Tibial nerve (tissue), 3 donors: ENCODE measurements around the gene PTCH1.

Experiments
- POLR2A ChIP-seq, 2 donors: fragments of 450-650 bp; IDR thresholded peaks; one replicate each; pipeline ENCODE4 v1.6.1; 2017; ENCODE audit warnings: antibody characterized with exemption in 2 of 2, mild to moderate bottlenecking in 2 of 2, moderate library complexity in 2 of 2
- TF ChIP-seq, protein P1 (sequence below), 5 experiments: fragments of 200-600 bp in 3 of 5; fragments of 450-650 bp in 2 of 5; sonication (generic) in 3 of 5; IDR thresholded peaks; one replicate each; pipeline ENCODE4 v1.5.1; 2016 to 2019; ENCODE audit warnings: antibody characterized with exemption in 5 of 5, mild to moderate bottlenecking in 3 of 5, moderate library complexity in 2 of 5

DNA sequence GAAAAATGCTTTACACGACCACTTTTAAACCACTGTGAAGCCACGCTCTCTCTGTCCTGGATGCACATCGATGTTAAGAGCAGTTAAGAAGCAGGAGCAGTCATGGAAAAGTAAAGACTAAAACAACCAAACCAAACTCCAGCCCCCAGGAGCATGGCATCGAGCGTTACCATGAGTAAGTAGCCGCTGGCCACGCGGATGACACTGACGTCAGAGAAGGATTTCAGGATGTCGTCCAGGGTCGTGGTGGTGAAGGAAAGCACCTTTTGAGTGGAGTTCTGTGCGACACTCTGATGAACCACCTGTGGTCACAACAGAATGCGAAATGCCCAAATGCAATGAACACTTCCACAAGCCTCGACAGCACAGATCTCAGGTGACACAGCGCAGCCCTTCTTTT, 38.9 kb downstream of the PTCH1 start:
- TF ChIP-seq, protein P1, sequence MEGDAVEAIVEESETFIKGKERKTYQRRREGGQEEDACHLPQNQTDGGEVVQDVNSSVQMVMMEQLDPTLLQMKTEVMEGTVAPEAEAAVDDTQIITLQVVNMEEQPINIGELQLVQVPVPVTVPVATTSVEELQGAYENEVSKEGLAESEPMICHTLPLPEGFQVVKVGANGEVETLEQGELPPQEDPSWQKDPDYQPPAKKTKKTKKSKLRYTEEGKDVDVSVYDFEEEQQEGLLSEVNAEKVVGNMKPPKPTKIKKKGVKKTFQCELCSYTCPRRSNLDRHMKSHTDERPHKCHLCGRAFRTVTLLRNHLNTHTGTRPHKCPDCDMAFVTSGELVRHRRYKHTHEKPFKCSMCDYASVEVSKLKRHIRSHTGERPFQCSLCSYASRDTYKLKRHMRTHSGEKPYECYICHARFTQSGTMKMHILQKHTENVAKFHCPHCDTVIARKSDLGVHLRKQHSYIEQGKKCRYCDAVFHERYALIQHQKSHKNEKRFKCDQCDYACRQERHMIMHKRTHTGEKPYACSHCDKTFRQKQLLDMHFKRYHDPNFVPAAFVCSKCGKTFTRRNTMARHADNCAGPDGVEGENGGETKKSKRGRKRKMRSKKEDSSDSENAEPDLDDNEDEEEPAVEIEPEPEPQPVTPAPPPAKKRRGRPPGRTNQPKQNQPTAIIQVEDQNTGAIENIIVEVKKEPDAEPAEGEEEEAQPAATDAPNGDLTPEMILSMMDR (IDR thresholded peaks at IDR 0.05) = no peak
- TF ChIP-seq POLR2A (IDR thresholded peaks at IDR 0.05) = no peak
